GM10248 (cell line): ENCODE results near the gene SLAMF8.

Source experiments
- CTCF ChIA-PET: fragments of 300-600 bp; sonication (Branson Sonifier 250); formaldehyde crosslinking; extraction: SDS; loops from one replicate; lab custom pipeline; 2021; ENCODE audit warnings: antibody characterized with exemption; lab: Yijun Ruan, JAX
- POLR2A ChIA-PET: fragments of 350-650 bp; sonication (Branson Sonifier 250); formaldehyde crosslinking; extraction: SDS; loops from one replicate; lab custom pipeline; 2020; ENCODE audit warnings: antibody characterized with exemption; lab: Yijun Ruan, JAX
- DNase-seq: peaks from one replicate; pipeline ENCODE4 v3.0.0; 2012; ENCODE audit errors: extremely low spot score
- TF ChIP-seq, protein P1 (sequence below): IDR thresholded peaks from 2 replicates; pipeline ENCODE4 v1.5.1; 2012; ENCODE audit warnings: mild to moderate bottlenecking, low read depth; ENCODE audit errors: extremely low read depth, missing control alignments, control extremely low read depth

SLAMF8 gene

DNA sequence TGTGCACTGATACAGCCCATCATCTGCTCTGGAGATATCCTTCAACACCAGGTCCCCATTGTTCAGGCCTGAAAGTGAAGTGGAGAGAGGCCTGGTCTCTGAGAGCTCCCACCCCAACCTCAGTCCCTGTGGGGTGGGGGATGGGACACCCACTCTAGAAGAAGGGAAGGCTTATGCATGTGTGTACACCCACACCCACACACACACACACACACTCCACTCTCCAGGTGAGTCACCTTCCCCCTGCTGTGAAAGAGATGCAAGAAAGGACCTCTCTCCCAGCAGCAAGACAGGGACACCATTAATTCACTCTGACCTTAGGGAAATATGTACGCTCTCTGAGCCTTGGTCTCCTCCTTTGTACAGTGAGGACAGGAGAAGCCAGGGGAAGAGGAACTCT is 29.9 kb downstream of the SLAMF8 start:
- ChIA-PET CTCF (interaction anchor here (1.8 to 2.8 kb wide), 2 partner anchors 17 to 58 kb away, joined by 5 to 11 read pairs; no protein-coding TSS in a partner anchor), POLR2A (no interaction called here)
- TF ChIP-seq, protein P1, sequence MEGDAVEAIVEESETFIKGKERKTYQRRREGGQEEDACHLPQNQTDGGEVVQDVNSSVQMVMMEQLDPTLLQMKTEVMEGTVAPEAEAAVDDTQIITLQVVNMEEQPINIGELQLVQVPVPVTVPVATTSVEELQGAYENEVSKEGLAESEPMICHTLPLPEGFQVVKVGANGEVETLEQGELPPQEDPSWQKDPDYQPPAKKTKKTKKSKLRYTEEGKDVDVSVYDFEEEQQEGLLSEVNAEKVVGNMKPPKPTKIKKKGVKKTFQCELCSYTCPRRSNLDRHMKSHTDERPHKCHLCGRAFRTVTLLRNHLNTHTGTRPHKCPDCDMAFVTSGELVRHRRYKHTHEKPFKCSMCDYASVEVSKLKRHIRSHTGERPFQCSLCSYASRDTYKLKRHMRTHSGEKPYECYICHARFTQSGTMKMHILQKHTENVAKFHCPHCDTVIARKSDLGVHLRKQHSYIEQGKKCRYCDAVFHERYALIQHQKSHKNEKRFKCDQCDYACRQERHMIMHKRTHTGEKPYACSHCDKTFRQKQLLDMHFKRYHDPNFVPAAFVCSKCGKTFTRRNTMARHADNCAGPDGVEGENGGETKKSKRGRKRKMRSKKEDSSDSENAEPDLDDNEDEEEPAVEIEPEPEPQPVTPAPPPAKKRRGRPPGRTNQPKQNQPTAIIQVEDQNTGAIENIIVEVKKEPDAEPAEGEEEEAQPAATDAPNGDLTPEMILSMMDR, result no peak
- DNase-seq, result no peak

DNA sequence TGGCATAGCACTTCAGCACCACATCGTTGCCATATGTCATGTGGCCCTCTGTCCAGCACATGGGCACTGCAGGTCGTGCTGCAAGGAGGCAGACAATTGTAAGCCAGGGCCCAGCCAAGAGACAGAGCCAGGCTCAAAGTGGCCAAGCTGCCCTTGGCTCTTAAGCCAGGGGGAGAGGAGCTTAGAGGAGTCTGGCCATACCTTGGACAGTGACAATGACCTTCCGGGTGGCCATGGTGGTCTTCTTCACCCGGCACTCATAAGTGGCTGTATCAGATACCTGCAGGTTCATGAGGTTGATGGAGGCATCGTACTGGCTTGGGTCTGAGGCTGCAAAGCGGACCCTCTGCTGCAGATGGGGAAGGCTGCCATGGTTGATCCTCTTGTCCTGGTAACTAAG is 31.2 kb downstream of the SLAMF8 start:
- TF ChIP-seq, protein P1, result no peak
- ChIA-PET POLR2A (no interaction called here), CTCF (interaction anchor here (0.6 to 2.8 kb wide), 3 partner anchors 18 to 60 kb away, joined by 3 to 11 read pairs (median 5); no protein-coding TSS in a partner anchor)
- no peak for DNase-seq

- TF ChIP-seq, protein P1, result no peak
- ChIA-PET CTCF (interaction anchor here (1.1 kb wide), 2 partner anchors 8 to 13 kb away, joined by 3 read pairs; no protein-coding TSS in a partner anchor), POLR2A (no interaction called here)
- DNase-seq, result no peak
Observed at GRCh38 chr1:159859767-159860322, 33.2 kb downstream of the SLAMF8 start.

- ChIA-PET CTCF (interaction anchor here (1.1 kb wide), 1 partner anchor 9 kb away, joined by 3 read pairs; no protein-coding TSS in a partner anchor), POLR2A (no interaction called here)
- no peak for DNase-seq
- TF ChIP-seq, protein P1, result no peak
Observed at GRCh38 chr1:159860456-159860855, 33.8 kb downstream of the SLAMF8 start.

- POLR2A ChIA-PET, result no interaction called here
- CTCF ChIA-PET, result interaction anchor here (1.1 kb wide), 1 partner anchor 10 kb away, joined by 3 read pairs; no protein-coding TSS in a partner anchor
- TF ChIP-seq, protein P1, result no peak
- DNase-seq, result no peak
Observed at GRCh38 chr1:159861218-159861617, 34.5 kb downstream of the SLAMF8 start.

DNA sequence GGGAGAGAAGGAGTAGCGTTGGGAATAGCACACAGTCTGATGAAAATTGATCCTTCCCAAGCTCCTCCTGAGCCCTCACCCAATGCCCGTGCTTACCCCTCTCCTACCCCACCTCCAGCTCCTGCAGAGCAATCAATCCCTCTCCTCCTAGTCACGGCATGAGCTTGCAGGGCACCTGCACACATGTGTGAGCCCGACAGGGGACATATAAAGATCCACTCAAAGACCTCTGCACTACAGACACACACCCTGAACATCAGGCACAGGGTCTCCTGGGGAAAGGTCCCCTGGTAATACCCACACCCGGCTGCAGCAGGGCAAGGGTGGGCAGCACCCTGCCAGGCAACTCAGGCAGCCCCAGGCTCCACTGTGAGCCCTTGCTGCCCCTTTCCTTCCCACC is 35.4 kb downstream of the SLAMF8 start:
- DNase-seq, result no peak
- CTCF ChIA-PET, result no interaction called here
- TF ChIP-seq, protein P1, result no peak
- POLR2A ChIA-PET, result no interaction called here
